Esophagus squamous epithelium (tissue), 5 donors: ENCODE results near the gene EPHX1. TPM values are rescaled to one million over a fixed set of nuclear protein-coding genes. Genes with fewer than 3 reads are reported as not detected.

Experiments used
- DNase-seq: peaks from one replicate; lab custom pipeline; 2025; lab: John Stamatoyannopoulos, UW
- H3K27ac ChIP-seq, 4 donors: fragments of 200-600 bp; sonication (generic); one replicate each; pipeline ENCODE4 v1.5.1; 2016 to 2019; ENCODE audit warnings: mild to moderate bottlenecking in 1 of 4
- H3K27me3 ChIP-seq, 4 donors: fragments of 200-600 bp; sonication (generic); 1 replicate in 3 of 4; 2 replicates in 1 of 4; pipeline versions ENCODE4 v1.5.1 to v1.6.0; 2017 to 2021; ENCODE audit warnings: antibody characterized with exemption in 1 of 4
- H3K36me3 ChIP-seq, 3 donors: fragments of 200-600 bp; sonication (generic); one replicate each; pipeline ENCODE4 v1.5.1; 2016 to 2019
- H3K4me1 ChIP-seq, 3 donors: fragments of 200-600 bp; sonication (generic); one replicate each; pipeline ENCODE4 v1.5.1; 2017 to 2019
- H3K4me3 ChIP-seq, 4 donors: fragments of 200-600 bp; sonication (generic); 1 replicate in 3 of 4; 2 replicates in 1 of 4; pipeline ENCODE4 v1.5.1; 2016 to 2019; ENCODE audit warnings: mild to moderate bottlenecking in 2 of 4, moderate library complexity in 1 of 4
- H3K9me3 ChIP-seq, 3 donors: fragments of 200-600 bp; sonication (generic); one replicate each; pipeline ENCODE4 v1.5.1; 2016 to 2019
- POLR2A ChIP-seq, 4 donors: fragments of 450-650 bp; IDR thresholded peaks; one replicate each; pipeline ENCODE4 v1.6.1; 2017; ENCODE audit warnings: antibody characterized with exemption in 4 of 4, mild to moderate bottlenecking in 4 of 4, moderate library complexity in 3 of 4
- WGBS, 2 donors: methylation state at CpG; one replicate each; pipeline ENCODE4 v1.1.5; 2018; 5-methylcytosine and 5-hydroxymethylcytosine counted together
- intact Hi-C: fragments of 100-400 bp; cut with DNase I; formaldehyde crosslinking; loops from one replicate; pipeline ENCODE4 v1.15.0; 2022
- total RNA-seq, 4 donors: library from RNA; depleted of rRNA; stranded (reverse); fragments of >200 nt; gene quantifications; one replicate each; pipeline ENCODE4 v1.1.0, GENCODE V29; 2016
- TF ChIP-seq, protein P1 (sequence below), 6 experiments: fragments of 450-650 bp in 4 of 6; fragments of 200-600 bp in 2 of 6; sonication (generic) in 2 of 6; IDR thresholded peaks; one replicate each; pipeline ENCODE4 v1.5.1; 2016 to 2019; ENCODE audit warnings: antibody characterized with exemption in 6 of 6, mild to moderate bottlenecking in 4 of 6, moderate library complexity in 4 of 6
- donor health status: DM: yes; HTN: yes; CAD: no.

Gene EPHX1
- total RNA-seq, 4 donors from 2014 or later: 78.7 to 237 (median 151) TPM

DNA sequence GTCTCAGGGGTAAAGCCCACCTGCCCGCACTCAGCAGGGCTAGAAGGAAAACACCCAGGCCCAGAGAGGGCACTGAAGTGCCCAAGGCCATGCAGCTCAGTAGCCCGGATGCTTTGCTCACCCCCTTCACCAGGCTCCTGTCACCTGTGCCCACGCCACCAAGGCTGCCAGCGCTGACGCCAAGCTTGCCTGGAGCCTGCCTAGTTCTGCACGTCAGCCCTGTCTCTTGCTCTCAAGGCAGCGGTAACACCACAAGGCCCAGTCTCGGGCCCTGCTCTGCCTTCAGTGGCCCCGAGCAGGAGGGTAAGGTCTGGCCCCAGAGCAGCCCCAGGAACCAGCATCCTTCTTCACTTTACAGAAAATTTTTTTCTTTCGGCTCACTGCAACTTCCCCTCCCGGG lies 64.5 kb downstream of the EPHX1 start:
- 92 to 93% methylated on average over 9 to 10 of the region's 11 CpGs for WGBS, 2 donors
- Histone ChIP-seq H3K27ac (peak overlapping the region in 2 of 4 donors; percentile 61 to 81), H3K36me3 (peaks cover 0 to 80% (median 8%) of the 10 kb centered on the region in 3 donors), H3K9me3 (no peaks in the 10 kb centered on the region), H3K27me3 (no peaks in the 10 kb centered on the region), H3K4me3 (no peak overlapping the region), H3K4me1 (peaks cover 23 to 71% (median 25%) of the 10 kb centered on the region in 3 donors)
- no peak for DNase-seq
- intact Hi-C loops: no loop called here
- TF ChIP-seq, protein P1, sequence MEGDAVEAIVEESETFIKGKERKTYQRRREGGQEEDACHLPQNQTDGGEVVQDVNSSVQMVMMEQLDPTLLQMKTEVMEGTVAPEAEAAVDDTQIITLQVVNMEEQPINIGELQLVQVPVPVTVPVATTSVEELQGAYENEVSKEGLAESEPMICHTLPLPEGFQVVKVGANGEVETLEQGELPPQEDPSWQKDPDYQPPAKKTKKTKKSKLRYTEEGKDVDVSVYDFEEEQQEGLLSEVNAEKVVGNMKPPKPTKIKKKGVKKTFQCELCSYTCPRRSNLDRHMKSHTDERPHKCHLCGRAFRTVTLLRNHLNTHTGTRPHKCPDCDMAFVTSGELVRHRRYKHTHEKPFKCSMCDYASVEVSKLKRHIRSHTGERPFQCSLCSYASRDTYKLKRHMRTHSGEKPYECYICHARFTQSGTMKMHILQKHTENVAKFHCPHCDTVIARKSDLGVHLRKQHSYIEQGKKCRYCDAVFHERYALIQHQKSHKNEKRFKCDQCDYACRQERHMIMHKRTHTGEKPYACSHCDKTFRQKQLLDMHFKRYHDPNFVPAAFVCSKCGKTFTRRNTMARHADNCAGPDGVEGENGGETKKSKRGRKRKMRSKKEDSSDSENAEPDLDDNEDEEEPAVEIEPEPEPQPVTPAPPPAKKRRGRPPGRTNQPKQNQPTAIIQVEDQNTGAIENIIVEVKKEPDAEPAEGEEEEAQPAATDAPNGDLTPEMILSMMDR (IDR thresholded peaks at IDR 0.05): no peak
- TF ChIP-seq POLR2A (IDR thresholded peaks at IDR 0.05): no peak

DNA sequence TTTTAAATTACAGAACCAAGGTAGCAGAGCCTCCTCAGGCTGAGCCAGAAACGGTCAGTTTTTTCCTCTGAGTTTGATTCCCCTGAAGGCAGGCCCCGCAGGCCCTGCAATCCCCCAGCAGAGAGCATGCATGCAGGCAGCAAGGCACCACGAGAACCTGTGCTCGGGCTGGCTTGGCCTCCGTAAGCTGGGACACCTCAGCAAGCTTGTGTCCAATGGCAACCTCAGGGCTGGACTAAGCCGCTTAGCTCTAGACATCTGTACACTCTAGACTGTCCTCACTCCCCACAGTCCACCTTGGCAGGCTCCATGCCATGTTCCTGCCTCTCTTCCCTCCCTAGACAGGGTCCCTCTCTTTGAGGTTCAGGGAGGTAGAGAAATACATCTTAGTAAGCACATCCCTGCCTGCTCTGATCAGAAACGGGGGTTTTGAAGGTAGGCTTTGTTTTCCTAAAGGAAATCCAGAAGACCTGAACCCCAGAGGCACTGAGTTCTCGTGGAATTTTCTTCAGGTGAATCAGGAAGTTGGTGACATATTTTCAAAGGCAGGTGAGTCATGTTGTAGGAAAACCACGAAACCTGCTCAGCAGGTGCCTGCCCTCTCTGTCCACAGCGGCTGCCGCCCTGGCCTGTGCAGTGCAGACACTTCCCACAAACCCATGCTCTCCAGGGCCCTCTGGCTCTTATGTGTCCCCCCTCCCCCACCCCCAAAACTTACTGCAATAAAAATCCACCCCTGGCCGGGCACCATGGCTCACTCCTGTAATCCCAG lies 65.3 kb downstream of the EPHX1 start:
- no peak for DNase-seq
- H3K27ac ChIP-seq: peak overlapping the region; percentile 53 to 81 (median 66)
- H3K27me3 ChIP-seq: no peaks in the 10 kb centered on the region
- no peak overlapping the region for H3K4me3 ChIP-seq
- peaks cover 0 to 75% (median 8%) of the 10 kb centered on the region in 3 donors for H3K36me3 ChIP-seq
- H3K9me3 ChIP-seq: no peaks in the 10 kb centered on the region
- peaks cover 31 to 79% (median 33%) of the 10 kb centered on the region in 3 donors for H3K4me1 ChIP-seq
- intact Hi-C loops: no loop called here
- 74 to 89% methylated on average over 7 to 8 of the region's 12 CpGs for WGBS, 2 donors
- TF ChIP-seq, protein P1 (IDR thresholded peaks at IDR 0.05): no peak
- TF ChIP-seq POLR2A (IDR thresholded peaks at IDR 0.05): no peak

DNA sequence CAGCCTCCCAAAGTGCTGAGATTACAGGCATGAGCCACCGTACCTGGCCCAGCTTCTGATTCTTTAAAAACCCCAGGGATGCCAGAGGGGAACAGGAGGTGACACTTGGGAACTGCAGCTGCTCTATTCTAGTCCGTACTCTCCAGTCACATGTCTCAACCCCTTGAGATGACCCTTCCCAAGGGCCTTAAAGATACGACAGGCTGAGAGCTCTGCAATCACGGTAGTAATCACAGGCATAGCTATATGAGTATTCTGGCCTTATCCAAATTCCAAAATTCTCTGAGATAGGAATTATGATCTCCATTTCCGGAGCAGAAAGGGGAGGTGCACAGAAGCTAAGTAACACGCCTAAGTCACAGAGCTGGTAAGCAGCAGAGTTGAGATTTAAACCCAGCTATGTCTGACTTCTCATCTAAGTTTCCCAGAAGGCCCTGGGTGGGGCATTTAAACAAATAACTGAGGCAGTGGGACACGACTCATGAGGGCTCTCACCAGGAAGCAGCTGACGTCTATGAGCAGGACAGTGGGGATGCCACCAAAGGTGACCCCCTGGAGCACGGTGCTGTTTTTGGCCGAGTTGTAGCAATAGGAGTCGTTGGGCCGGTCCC lies 67.1 kb downstream of the EPHX1 start:
- 84 to 91% methylated on average over 7 to 8 of the region's 12 CpGs for WGBS, 2 donors
- no peak overlapping the region for H3K4me3 ChIP-seq
- intact Hi-C loops: no loop called here
- no peak for TF ChIP-seq POLR2A (IDR thresholded peaks at IDR 0.05)
- TF ChIP-seq, protein P1 (IDR thresholded peaks at IDR 0.05): no peak
- peaks cover 39 to 90% (median 45%) of the 10 kb centered on the region in 3 donors for H3K4me1 ChIP-seq
- H3K27me3 ChIP-seq: no peaks in the 10 kb centered on the region
- peaks cover 0 to 58% (median 5%) of the 10 kb centered on the region in 3 donors for H3K36me3 ChIP-seq
- H3K27ac ChIP-seq: peak overlapping the region in 3 of 4 donors; percentile 57 to 93 (median 71)
- no peaks in the 10 kb centered on the region for H3K9me3 ChIP-seq
- no peak for DNase-seq

DNA sequence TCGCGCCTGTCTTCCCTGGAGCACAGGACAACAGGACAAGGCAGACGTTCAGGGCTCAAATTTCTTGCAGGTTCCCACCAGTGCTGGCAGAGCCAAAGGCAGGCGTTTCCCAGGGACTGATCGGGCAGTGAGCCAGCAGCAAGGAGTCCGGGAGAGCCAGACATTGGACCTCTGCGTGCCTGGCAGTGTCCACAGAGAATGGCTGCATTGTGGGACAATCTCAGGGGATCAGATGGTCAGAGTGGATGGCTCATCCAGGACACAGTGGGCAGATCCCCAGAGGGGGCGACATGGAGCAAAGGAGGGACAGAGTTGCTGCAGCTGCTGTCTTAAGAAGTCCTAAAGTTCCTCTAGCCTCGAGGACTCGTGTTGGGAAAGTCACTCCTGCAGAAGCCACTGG lies 67.7 kb downstream of the EPHX1 start:
- no peak overlapping the region for H3K4me3 ChIP-seq
- H3K36me3 ChIP-seq: peaks cover 0 to 57% (median 5%) of the 10 kb centered on the region in 3 donors
- no peaks in the 10 kb centered on the region for H3K27me3 ChIP-seq
- intact Hi-C loops: no loop called here
- no peaks in the 10 kb centered on the region for H3K9me3 ChIP-seq
- TF ChIP-seq POLR2A (IDR thresholded peaks at IDR 0.05): no peak
- TF ChIP-seq, protein P1 (IDR thresholded peaks at IDR 0.05): peak in 4 of 6 experiments; percentile 10 to 33 (median 18)
- 20 to 38% methylated on average over 3 to 8 of the region's 10 CpGs for WGBS, 2 donors
- DNase-seq: no peak
- peak overlapping the region in 3 of 4 donors; percentile 57 to 93 (median 71) for H3K27ac ChIP-seq
- H3K4me1 ChIP-seq: peaks cover 39 to 90% (median 45%) of the 10 kb centered on the region in 3 donors

DNA sequence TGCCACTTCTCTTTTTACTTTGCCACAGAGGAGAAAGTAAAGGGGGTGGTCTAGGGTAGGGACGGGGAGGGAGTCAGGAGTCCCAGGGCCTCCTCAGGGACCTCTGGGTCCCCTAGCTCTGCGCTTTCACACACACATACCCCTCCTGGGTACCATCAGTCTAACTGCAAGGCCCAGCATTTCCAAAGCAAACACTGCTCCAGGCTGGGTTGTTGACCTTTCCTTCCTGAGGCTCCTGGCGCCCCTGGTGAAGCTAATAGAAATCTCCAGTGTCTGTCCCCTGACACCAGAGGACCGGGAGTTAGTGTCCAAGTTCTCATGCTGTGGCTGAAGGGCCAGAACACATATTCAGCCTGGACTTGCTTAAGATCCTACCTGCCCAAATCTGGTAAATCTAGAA lies 68.4 kb downstream of the EPHX1 start:
- Histone ChIP-seq H3K4me1 (peaks cover 39 to 94% (median 48%) of the 10 kb centered on the region in 3 donors), H3K36me3 (peaks cover 0 to 50% (median 5%) of the 10 kb centered on the region in 3 donors), H3K27me3 (no peaks in the 10 kb centered on the region), H3K9me3 (no peaks in the 10 kb centered on the region), H3K27ac (peak overlapping the region in 3 of 4 donors; percentile 57 to 93 (median 71)), H3K4me3 (no peak overlapping the region)
- TF ChIP-seq POLR2A (IDR thresholded peaks at IDR 0.05): no peak
- TF ChIP-seq, protein P1 (IDR thresholded peaks at IDR 0.05): no peak
- no peak for DNase-seq
- 78 to 86% methylated on average over 1 to 4 of the region's 4 CpGs for WGBS, 2 donors
- intact Hi-C loops: no loop called here
